ENCODE results near the gene SNX20. TPM values are rescaled to one million over a fixed set of nuclear protein-coding genes. Genes with fewer than 3 reads are reported as not detected.

Gene SNX20
- total RNA-seq, 1 experiment from 2014 or later = 0.10 TPM

DNA sequence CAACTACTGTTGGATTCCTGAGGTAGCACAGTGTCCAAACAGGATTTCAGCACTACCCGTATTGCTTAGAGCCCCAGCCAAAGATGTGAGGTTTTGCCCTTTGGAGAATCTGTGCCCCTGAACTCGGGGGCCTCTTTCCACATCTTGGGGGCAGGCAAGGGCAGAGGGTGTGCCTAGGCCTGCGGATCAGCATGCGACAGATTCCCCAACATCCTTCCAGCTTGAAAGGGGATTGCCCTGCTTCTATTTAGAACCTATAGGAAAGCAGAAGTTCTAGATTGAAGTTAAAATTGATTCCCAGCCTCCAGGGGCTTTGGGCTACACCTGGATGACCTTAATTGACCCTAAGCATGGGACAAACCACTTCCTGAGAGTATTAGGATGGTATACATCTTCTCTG is 31.8 kb upstream of the SNX20 start:
- no peak overlapping the region for H3K4me3 ChIP-seq (ENCODE audit: low read depth in 2 of 2, low read length in 2 of 2)
- no peak for ATAC-seq
- H3K36me3 ChIP-seq (ENCODE audit: control insufficient read depth, insufficient read depth, low read length) = no peaks in the 10 kb centered on the region
- no peak overlapping the region for H3K27ac ChIP-seq (ENCODE audit: low read length)
- ChIA-PET CTCF (no interaction called here), POLR2A (no interaction called here)
- no peaks in the 10 kb centered on the region for H3K9me3 ChIP-seq (ENCODE audit: control insufficient read depth, insufficient read depth, low read depth, low read length)
- no TSS peak for BruUV-seq (replicated peaks)
- intact Hi-C loops (cut with micrococcal nuclease; ENCODE audit: unreplicated experiment) = no loop called here
- DNase-seq (ENCODE audit: low read depth, low spot score) = no peak
- TF ChIP-seq POLR2AphosphoS5 (IDR thresholded peaks at IDR 0.05; ENCODE audit: low read depth, low read length) = no peak
- TF ChIP-seq, protein P1, sequence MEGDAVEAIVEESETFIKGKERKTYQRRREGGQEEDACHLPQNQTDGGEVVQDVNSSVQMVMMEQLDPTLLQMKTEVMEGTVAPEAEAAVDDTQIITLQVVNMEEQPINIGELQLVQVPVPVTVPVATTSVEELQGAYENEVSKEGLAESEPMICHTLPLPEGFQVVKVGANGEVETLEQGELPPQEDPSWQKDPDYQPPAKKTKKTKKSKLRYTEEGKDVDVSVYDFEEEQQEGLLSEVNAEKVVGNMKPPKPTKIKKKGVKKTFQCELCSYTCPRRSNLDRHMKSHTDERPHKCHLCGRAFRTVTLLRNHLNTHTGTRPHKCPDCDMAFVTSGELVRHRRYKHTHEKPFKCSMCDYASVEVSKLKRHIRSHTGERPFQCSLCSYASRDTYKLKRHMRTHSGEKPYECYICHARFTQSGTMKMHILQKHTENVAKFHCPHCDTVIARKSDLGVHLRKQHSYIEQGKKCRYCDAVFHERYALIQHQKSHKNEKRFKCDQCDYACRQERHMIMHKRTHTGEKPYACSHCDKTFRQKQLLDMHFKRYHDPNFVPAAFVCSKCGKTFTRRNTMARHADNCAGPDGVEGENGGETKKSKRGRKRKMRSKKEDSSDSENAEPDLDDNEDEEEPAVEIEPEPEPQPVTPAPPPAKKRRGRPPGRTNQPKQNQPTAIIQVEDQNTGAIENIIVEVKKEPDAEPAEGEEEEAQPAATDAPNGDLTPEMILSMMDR (IDR thresholded peaks at IDR 0.05) = no peak
- TF ChIP-seq SIN3A (IDR thresholded peaks at IDR 0.05; ENCODE audit: borderline replicate concordance, insufficient read depth, low read depth, low read length) = no peak
- TF ChIP-seq TCF7L2 (IDR thresholded peaks at IDR 0.05; ENCODE audit: low read depth, low read length) = no peak
- TF ChIP-seq, protein P2, sequence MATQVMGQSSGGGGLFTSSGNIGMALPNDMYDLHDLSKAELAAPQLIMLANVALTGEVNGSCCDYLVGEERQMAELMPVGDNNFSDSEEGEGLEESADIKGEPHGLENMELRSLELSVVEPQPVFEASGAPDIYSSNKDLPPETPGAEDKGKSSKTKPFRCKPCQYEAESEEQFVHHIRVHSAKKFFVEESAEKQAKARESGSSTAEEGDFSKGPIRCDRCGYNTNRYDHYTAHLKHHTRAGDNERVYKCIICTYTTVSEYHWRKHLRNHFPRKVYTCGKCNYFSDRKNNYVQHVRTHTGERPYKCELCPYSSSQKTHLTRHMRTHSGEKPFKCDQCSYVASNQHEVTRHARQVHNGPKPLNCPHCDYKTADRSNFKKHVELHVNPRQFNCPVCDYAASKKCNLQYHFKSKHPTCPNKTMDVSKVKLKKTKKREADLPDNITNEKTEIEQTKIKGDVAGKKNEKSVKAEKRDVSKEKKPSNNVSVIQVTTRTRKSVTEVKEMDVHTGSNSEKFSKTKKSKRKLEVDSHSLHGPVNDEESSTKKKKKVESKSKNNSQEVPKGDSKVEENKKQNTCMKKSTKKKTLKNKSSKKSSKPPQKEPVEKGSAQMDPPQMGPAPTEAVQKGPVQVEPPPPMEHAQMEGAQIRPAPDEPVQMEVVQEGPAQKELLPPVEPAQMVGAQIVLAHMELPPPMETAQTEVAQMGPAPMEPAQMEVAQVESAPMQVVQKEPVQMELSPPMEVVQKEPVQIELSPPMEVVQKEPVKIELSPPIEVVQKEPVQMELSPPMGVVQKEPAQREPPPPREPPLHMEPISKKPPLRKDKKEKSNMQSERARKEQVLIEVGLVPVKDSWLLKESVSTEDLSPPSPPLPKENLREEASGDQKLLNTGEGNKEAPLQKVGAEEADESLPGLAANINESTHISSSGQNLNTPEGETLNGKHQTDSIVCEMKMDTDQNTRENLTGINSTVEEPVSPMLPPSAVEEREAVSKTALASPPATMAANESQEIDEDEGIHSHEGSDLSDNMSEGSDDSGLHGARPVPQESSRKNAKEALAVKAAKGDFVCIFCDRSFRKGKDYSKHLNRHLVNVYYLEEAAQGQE (IDR thresholded peaks at IDR 0.05; ENCODE audit: insufficient read depth in 1 of 2, low read depth in 2 of 2, low read length in 1 of 2) = no peak
- no peaks in the 10 kb centered on the region for H3K27me3 ChIP-seq (ENCODE audit: control insufficient read depth, insufficient read depth, low read length)
- in situ Hi-C loops (cut with HindIII; ENCODE audit: low pct_unique_long_range_greater_than_20kb, low sequenced_read_pairs) = no loop called here
- no peaks in the 10 kb centered on the region for H3K4me1 ChIP-seq (ENCODE audit: control insufficient read depth, insufficient read depth, low read length)

DNA sequence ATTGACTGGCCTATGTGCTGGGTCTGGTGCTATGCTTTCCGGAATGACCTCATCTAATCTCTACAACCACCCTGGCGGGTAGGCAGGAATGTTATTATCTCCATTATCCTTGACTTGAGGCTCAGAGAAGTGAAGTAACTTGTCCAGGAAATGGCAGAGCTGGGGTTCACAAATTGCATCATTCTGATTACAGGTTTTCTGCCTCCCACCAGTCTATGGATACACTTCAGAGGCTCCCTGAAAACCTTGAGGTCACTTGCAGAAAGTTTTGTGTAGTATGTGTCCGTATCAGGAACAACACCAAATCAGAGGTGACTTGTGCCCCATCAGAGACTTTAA is 31.4 kb upstream of the SNX20 start:
- DNase-seq (ENCODE audit: low read depth, low spot score) = no peak
- CTCF ChIA-PET = no interaction called here
- POLR2A ChIA-PET = no interaction called here
- TF ChIP-seq TCF7L2 (IDR thresholded peaks at IDR 0.05; ENCODE audit: low read depth, low read length) (no peak), SIN3A (IDR thresholded peaks at IDR 0.05; ENCODE audit: borderline replicate concordance, insufficient read depth, low read depth, low read length) (no peak), POLR2AphosphoS5 (IDR thresholded peaks at IDR 0.05; ENCODE audit: low read depth, low read length) (no peak)
- TF ChIP-seq, protein P1 (IDR thresholded peaks at IDR 0.05) = no peak
- TF ChIP-seq, protein P2 (IDR thresholded peaks at IDR 0.05; ENCODE audit: insufficient read depth in 1 of 2, low read depth in 2 of 2, low read length in 1 of 2) = no peak
- H3K4me1 ChIP-seq (ENCODE audit: control insufficient read depth, insufficient read depth, low read length) = no peaks in the 10 kb centered on the region
- no peak for ATAC-seq
- no peaks in the 10 kb centered on the region for H3K27me3 ChIP-seq (ENCODE audit: control insufficient read depth, insufficient read depth, low read length)
- H3K4me3 ChIP-seq (ENCODE audit: low read depth in 2 of 2, low read length in 2 of 2) = no peak overlapping the region
- H3K36me3 ChIP-seq (ENCODE audit: control insufficient read depth, insufficient read depth, low read length) = no peaks in the 10 kb centered on the region
- no TSS peak for BruUV-seq (replicated peaks)
- intact Hi-C loops (cut with micrococcal nuclease; ENCODE audit: unreplicated experiment) = no loop called here
- H3K27ac ChIP-seq (ENCODE audit: low read length) = no peak overlapping the region
- in situ Hi-C loops (cut with HindIII; ENCODE audit: low pct_unique_long_range_greater_than_20kb, low sequenced_read_pairs) = no loop called here
- H3K9me3 ChIP-seq (ENCODE audit: control insufficient read depth, insufficient read depth, low read depth, low read length) = no peaks in the 10 kb centered on the region
